Body of pancreas (tissue), 4 donors: ENCODE results near the gene NCAM1. TPM values are rescaled to one million over a fixed set of nuclear protein-coding genes. Genes with fewer than 3 reads are reported as not detected.

Source experiments
- ATAC-seq: fragments of 150-250 bp; one replicate; pipeline ENCODE4 v1.9.1; 2016
- DNase-seq, 4 donors: peaks; one replicate each; pipeline ENCODE4 v3.0.0-alpha.2; 2019
- H3K27ac ChIP-seq, 4 donors: fragments of 200-600 bp; sonication (generic); 1 replicate in 3 of 4; 2 replicates in 1 of 4; pipeline versions ENCODE4 v1.5.1 to v1.6.1; 2016 to 2019; ENCODE audit warnings: mild to moderate bottlenecking in 1 of 4, mixed read lengths in 1 of 4, moderate library complexity in 1 of 4
- H3K27me3 ChIP-seq, 2 donors: fragments of 200-600 bp; sonication (generic); one replicate each; pipeline ENCODE4 v1.6.0; 2016; ENCODE audit warnings: mild to moderate bottlenecking in 1 of 2
- H3K36me3 ChIP-seq, 2 donors: fragments of 200-600 bp; sonication (generic); replicated peaks in 1 of 2; 2 replicates each; pipeline ENCODE4 v1.5.1; 2016; ENCODE audit warnings: low read depth in 2 of 2; ENCODE audit not compliant: insufficient read depth in 1 of 2
- H3K4me1 ChIP-seq: fragments of 200-600 bp; sonication (generic); one replicate; pipeline ENCODE4 v1.6.0; 2016
- H3K4me3 ChIP-seq, 2 donors: fragments of 200-600 bp; sonication (generic); 1 replicate in 1 of 2; 2 replicates in 1 of 2; pipeline ENCODE4 v1.5.1; 2016 to 2019
- H3K9me3 ChIP-seq, 3 donors: fragments of 200-600 bp; sonication (generic); 1 replicate in 2 of 3; 2 replicates in 1 of 3; pipeline ENCODE4 v1.5.1; 2016
- CTCF ChIP-seq, 7 experiments: fragments of 450-650 bp in 4 of 7; fragments of 200-600 bp in 3 of 7; sonication (generic) in 3 of 7; IDR thresholded peaks; one replicate each; pipeline ENCODE4 v1.5.1; 2016 to 2019; ENCODE audit warnings: antibody characterized with exemption in 7 of 7
- POLR2A ChIP-seq, 3 donors: fragments of 450-650 bp; IDR thresholded peaks; one replicate each; pipeline ENCODE4 v1.6.1; 2016; ENCODE audit warnings: antibody characterized with exemption in 3 of 3, mild to moderate bottlenecking in 2 of 3
- WGBS, 2 donors: methylation state at CpG; one replicate each; pipeline ENCODE4 v1.1.5; 2017; 5-methylcytosine and 5-hydroxymethylcytosine counted together
- intact Hi-C: fragments of 100-400 bp; cut with DNase I; formaldehyde crosslinking; loops from one replicate; pipeline ENCODE4 v1.15.1; 2023
- total RNA-seq, 2 donors: library from RNA; depleted of rRNA; stranded (reverse); fragments of >200 nt; gene quantifications; one replicate each; pipeline ENCODE4 v1.1.0, GENCODE V29; 2016

NCAM1 gene
- total RNA-seq, 2 donors from 2014 or later, result 10.1 to 26.0 TPM

- H3K9me3 ChIP-seq, result no peaks in the 10 kb centered on the region
- no peaks in the 10 kb centered on the region for H3K36me3 ChIP-seq
- no peak overlapping the region for H3K27ac ChIP-seq
- 79 to 87% methylated on average over 7 of the region's 7 CpGs for WGBS, 2 donors
- H3K4me1 ChIP-seq, result no peaks in the 10 kb centered on the region
- no peak overlapping the region for H3K4me3 ChIP-seq
- no peaks in the 10 kb centered on the region for H3K27me3 ChIP-seq
- no peak for TF ChIP-seq POLR2A (IDR thresholded peaks at IDR 0.05)
- no peak for TF ChIP-seq CTCF (IDR thresholded peaks at IDR 0.05)
- DNase-seq (no peak), ATAC-seq (no peak)
- intact Hi-C loops, result no loop called here
These were observed 306.3 kb downstream of the NCAM1 start for GRCh38 chr11:113267493-113267892.

DNA sequence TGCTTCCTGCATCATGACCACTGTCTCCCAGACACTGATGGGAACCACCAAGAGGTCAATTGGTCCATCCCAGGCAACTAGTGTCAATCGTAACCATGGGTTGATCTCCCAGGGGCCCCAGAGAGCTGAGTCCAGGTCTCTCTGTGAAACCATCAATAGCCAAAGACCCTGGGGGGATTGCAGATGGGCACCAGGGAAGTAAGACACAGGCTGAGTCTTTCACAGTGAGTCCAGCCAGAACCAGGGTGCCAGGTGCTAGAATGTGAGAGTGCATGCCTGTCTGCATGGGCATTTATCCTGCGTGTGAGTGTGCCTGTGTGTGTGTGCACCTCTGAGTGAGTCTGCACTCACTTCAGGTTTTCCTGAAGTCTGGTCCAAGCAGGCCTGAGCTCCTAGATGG, 307.9 kb downstream of the NCAM1 start:
- intact Hi-C loops, result no loop called here
- H3K36me3 ChIP-seq, result no peaks in the 10 kb centered on the region
- TF ChIP-seq POLR2A (IDR thresholded peaks at IDR 0.05), result no peak
- TF ChIP-seq CTCF (IDR thresholded peaks at IDR 0.05), result no peak
- 96 to 100% methylated on average over 2 of the region's 2 CpGs for WGBS, 2 donors
- no peak overlapping the region for H3K27ac ChIP-seq
- no peaks in the 10 kb centered on the region for H3K27me3 ChIP-seq
- DNase-seq (no peak), ATAC-seq (no peak)
- no peaks in the 10 kb centered on the region for H3K4me1 ChIP-seq
- H3K9me3 ChIP-seq, result no peaks in the 10 kb centered on the region
- H3K4me3 ChIP-seq, result no peak overlapping the region

- H3K9me3 ChIP-seq, result no peaks in the 10 kb centered on the region
- ATAC-seq (no peak), DNase-seq (no peak)
- WGBS, 2 donors, result 70 to 93% methylated on average over 2 to 5 of the region's 5 CpGs
- intact Hi-C loops, result no loop called here
- H3K4me3 ChIP-seq, result no peak overlapping the region
- TF ChIP-seq CTCF (IDR thresholded peaks at IDR 0.05) (no peak), POLR2A (IDR thresholded peaks at IDR 0.05) (no peak)
- H3K27me3 ChIP-seq, result no peaks in the 10 kb centered on the region
- H3K36me3 ChIP-seq, result no peaks in the 10 kb centered on the region
- no peak overlapping the region for H3K27ac ChIP-seq
- H3K4me1 ChIP-seq, result no peaks in the 10 kb centered on the region
These were observed 308.4 kb downstream of the NCAM1 start for GRCh38 chr11:113269636-113270035.

- no peaks in the 10 kb centered on the region for H3K27me3 ChIP-seq
- ATAC-seq, result no peak
- intact Hi-C loops, result no loop called here
- H3K4me1 ChIP-seq, result no peaks in the 10 kb centered on the region
- H3K27ac ChIP-seq, result no peak overlapping the region
- TF ChIP-seq POLR2A (IDR thresholded peaks at IDR 0.05) (no peak), CTCF (IDR thresholded peaks at IDR 0.05) (no peak)
- no peaks in the 10 kb centered on the region for H3K36me3 ChIP-seq
- DNase-seq, result no peak
- H3K9me3 ChIP-seq, result no peaks in the 10 kb centered on the region
- no peak overlapping the region for H3K4me3 ChIP-seq
- 79 to 88% methylated on average over 10 to 13 of the region's 13 CpGs for WGBS, 2 donors
These were observed 308.9 kb downstream of the NCAM1 start for GRCh38 chr11:113270080-113270479.

GRCh38 chr11:113271551-113272245, 310.5 kb downstream of the NCAM1 start:
- Histone ChIP-seq H3K9me3 (no peaks in the 10 kb centered on the region), H3K4me3 (no peak overlapping the region), H3K27me3 (no peaks in the 10 kb centered on the region), H3K27ac (no peak overlapping the region), H3K36me3 (no peaks in the 10 kb centered on the region), H3K4me1 (no peaks in the 10 kb centered on the region)
- no peak for TF ChIP-seq POLR2A (IDR thresholded peaks at IDR 0.05)
- no peak for TF ChIP-seq CTCF (IDR thresholded peaks at IDR 0.05)
- DNase-seq, result no peak
- ATAC-seq, result no peak
- WGBS, 2 donors, result 69 to 79% methylated on average over 10 to 14 of the region's 14 CpGs
- intact Hi-C loops, result no loop called here
